GM12873 (cell line): Measurements from ENCODE around the gene RPL28.

Experiments used
- TF ChIP-seq, protein P1 (sequence below): IDR thresholded peaks from 2 replicates; pipeline ENCODE4 v1.5.1; 2012; ENCODE audit warnings: low read depth, mild to moderate bottlenecking, moderate library complexity, low read length, control low read depth; ENCODE audit not compliant: insufficient read depth; ENCODE audit errors: missing control alignments

Gene RPL28

DNA sequence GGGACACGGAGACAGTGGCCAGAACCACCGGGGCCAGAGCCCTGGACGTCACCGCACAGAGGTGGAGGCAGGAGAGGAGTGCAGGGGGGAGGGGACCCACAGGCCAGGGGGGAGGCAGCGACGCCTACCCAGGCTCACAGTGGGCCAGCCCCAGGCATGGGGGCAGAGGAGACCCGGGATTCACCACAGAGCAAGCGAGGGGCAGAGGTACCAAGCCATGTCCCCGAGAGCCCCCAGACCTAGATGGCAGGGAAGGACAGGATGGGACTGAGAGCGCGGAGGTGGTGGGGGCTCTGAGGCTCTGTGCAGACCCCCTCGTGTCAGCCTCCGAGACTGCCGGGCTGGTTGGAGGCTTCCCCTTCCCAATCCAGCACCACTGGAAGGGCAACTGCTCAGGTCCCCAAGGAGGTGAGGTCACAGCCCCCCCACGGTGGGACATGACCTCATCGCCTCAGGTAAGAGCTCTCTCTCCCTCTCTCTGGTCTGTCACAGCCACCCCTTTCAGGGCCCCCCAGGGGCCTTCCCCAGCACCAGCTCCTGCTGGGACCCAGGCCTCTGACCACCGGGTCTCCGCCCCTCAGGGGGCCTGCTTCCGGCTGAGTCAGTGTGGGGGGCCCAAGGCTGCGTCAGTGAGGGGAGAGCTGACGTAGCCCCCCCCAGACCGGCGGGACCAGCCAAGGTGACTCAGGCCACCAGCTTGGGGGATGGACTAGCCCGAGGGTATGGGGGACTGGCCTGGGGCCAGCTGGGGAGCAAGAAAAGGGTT lies 13.2 kb upstream of the RPL28 start:
- TF ChIP-seq, protein P1, sequence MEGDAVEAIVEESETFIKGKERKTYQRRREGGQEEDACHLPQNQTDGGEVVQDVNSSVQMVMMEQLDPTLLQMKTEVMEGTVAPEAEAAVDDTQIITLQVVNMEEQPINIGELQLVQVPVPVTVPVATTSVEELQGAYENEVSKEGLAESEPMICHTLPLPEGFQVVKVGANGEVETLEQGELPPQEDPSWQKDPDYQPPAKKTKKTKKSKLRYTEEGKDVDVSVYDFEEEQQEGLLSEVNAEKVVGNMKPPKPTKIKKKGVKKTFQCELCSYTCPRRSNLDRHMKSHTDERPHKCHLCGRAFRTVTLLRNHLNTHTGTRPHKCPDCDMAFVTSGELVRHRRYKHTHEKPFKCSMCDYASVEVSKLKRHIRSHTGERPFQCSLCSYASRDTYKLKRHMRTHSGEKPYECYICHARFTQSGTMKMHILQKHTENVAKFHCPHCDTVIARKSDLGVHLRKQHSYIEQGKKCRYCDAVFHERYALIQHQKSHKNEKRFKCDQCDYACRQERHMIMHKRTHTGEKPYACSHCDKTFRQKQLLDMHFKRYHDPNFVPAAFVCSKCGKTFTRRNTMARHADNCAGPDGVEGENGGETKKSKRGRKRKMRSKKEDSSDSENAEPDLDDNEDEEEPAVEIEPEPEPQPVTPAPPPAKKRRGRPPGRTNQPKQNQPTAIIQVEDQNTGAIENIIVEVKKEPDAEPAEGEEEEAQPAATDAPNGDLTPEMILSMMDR = no peak

DNA sequence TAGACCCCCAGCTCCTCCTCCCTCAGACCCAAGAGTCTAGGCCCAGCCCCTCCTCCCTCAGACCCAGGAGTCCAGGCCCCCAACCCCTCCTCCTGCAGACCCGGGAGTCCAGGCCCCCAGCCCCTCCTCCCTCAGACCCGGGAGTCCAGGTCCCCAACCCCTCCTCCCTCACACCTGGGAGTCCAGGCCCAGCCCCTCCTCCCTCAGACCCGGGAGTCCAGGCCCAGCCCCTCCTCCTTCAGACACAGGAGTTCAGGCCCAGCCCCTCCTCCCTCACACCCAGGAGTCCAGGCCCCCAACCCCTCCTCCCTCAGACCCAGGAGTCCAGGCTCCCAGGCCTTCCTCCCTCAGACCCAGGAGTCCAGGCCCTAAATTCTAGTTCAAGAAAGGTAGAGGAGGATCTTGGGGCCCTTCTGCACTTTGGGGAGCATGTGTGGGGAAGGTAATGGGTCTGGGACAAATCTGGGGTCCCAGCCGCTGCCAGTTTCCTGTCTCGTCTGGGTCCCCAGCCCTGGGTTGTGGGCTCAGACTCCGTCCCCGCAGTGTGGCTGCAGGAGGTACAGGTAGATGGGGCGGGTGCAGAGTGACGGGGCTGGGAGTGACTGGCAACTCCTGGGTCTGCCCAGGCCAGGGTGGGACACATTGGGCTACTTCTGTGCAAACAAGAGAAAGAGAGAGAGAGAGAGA lies 12.3 kb upstream of the RPL28 start:
- TF ChIP-seq, protein P1 = no peak

- TF ChIP-seq, protein P1 = no peak
These were observed 11.6 kb upstream of the RPL28 start for GRCh38 chr19:55373993-55374757.

DNA sequence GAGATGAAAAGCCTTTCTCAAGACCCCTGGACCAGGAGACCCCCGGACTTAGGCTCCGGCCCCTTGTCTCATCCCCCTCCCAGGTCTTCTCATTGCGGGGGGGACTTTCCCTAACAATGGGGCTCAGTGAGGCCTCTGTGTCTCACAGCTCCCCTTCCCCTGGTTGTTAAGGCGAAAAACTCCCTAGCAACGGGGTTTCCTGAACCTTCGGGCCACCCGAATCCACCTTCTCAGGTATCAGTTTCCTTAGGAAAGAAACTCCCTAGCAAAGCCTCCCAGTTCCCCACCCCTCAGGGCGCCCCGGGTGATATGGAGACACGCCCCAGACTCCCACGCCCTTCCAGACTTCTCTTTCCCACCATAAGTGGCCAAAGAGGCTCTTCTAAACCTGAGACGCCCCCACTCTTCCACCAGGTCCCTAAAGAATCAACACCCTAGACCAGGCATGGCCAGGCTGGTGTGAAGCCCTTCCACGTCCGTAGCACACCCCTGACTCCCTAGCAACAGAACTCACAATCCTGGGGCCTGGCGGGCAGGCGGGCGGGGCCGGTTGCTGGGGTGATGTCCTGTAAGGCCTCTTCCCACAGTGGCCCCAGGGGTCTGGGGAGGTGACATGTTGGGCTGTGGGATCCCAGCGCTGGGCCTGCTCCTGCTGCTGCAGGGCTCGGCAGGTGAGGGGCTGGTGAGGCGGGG lies 9.3 kb upstream of the RPL28 start, which contains the start of gene TMEM190:
TSS of gene TMEM190 (plus strand) at position 586 of the 693 bp plus-strand sequence. CDS start at position 614, 28 bp downstream.
- TF ChIP-seq, protein P1 = no peak

DNA sequence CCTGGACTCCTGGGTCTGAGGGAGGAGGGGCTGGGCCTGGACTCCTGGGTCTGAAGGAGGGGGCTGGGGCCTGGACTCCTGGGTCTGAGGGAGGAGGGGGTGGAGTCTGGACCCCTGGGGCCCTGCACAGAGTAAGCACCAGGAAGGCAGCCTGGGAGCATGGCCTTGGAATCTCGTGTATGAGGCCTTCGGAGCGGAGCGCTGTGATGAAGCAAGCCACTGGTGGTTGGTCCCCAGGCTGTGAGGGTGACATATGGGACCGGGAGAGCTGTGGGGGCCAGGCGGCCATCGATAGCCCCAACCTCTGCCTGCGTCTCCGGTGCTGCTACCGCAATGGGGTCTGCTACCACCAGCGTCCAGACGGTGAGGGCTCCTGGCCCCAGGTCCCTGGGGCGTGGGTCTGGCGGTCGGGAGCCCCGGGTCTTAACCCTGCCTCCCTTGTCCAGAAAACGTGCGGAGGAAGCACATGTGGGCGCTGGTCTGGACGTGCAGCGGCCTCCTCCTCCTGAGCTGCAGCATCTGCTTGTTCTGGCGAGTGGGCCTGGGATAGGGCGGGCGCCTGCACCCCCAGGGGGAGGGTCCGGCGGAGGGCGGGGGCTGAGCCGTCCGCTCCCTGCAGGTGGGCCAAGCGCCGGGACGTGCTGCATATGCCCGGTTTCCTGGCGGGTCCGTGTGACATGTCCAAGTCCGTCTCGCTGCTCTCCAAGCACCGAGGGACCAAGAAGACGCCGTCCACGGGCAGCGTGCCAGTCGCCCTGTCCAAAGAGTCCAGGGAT lies 8.2 kb upstream of the RPL28 start:
- TF ChIP-seq, protein P1 = no peak

DNA sequence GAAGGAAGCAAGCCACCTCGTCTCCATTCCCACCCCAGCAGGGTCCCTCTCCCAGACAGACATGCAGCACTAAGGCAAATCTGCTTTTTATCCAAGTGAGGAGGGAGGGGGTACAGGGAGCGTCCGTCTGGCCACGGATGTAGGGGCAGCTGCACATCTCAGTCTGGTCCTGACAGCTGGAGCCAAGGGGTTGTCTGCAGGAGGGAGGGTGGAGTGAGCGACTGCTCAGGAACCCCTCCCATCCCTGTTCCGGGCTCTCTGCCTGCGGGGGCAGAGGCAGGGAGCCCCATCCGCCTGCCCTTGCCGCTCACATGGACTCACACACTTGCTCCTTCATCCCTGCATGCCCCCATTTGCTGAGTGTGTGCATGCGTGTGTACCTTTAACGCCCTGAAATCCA lies 6.6 kb upstream of the RPL28 start:
- TF ChIP-seq, protein P1 = no peak
